Choroid plexus epithelial cell (primary cell): ENCODE data around the gene SBK2.
"Not testable (repeated sequence)": the region's sequence is repeated elsewhere in the genome, so short reads cannot be mapped to it uniquely, and the experiment has no call there.

Experiments
- DNase-seq: peaks from one replicate; pipeline ENCODE4 v3.0.0-alpha.2; 2010; ENCODE audit warnings: low read depth
- H3K4me3 ChIP-seq: 2 replicates; pipeline ENCODE4 v1.5.1; 2011; ENCODE audit warnings: low read depth, mild to moderate bottlenecking, control low read depth, low read length, moderate library complexity
- TF ChIP-seq, protein P1 (sequence below): conservative IDR thresholded peaks from 2 replicates; pipeline ENCODE4 v1.5.1; 2011; ENCODE audit warnings: low read depth, mild to moderate bottlenecking, control low read depth, inconsistent platforms, low read length, moderate library complexity

SBK2 gene

DNA sequence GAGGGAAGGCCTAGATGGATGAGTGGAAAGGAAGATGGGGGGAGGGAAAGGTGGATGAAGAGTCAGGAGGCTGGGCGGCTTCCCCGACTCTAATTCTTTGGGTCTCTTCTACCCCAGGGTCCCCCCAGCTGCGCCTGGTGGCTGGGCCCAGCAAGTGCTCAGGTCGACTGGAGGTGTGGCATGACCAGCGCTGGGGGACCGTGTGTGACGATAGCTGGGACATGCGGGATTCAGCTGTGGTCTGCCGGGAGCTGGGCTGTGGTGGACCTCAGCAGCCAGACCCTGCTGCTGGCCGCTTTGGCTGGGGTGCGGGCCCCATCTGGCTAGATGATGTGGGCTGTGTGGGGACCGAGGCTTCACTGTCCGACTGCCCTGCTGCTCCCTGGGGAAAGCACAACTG, 39.2 kb downstream of the SBK2 start:
- TF ChIP-seq, protein P1, sequence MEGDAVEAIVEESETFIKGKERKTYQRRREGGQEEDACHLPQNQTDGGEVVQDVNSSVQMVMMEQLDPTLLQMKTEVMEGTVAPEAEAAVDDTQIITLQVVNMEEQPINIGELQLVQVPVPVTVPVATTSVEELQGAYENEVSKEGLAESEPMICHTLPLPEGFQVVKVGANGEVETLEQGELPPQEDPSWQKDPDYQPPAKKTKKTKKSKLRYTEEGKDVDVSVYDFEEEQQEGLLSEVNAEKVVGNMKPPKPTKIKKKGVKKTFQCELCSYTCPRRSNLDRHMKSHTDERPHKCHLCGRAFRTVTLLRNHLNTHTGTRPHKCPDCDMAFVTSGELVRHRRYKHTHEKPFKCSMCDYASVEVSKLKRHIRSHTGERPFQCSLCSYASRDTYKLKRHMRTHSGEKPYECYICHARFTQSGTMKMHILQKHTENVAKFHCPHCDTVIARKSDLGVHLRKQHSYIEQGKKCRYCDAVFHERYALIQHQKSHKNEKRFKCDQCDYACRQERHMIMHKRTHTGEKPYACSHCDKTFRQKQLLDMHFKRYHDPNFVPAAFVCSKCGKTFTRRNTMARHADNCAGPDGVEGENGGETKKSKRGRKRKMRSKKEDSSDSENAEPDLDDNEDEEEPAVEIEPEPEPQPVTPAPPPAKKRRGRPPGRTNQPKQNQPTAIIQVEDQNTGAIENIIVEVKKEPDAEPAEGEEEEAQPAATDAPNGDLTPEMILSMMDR, result no peak
- no peak for DNase-seq
- no peak overlapping the region for H3K4me3 ChIP-seq

DNA sequence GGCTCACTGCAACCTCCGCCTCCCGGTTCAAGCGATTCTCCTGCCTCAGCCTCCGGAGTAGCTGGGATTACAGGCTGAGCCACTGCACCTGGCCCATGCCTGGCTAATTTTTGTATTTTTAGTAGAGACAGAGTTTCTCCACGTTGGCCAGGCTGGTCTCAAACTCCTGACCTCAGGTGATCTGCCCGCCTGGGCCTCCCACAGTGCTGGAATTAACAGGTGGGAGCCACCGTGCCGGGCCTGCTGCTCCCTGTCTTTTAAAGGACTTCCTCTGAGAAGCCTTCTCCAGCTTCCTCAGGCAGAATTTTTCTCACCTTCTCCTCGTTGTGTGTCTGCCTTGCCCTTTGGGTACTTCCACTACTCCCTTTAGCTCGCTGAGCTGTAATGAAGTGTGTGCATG, 40.1 kb downstream of the SBK2 start:
- H3K4me3 ChIP-seq, DNase-seq: not testable (repeated sequence)

DNA sequence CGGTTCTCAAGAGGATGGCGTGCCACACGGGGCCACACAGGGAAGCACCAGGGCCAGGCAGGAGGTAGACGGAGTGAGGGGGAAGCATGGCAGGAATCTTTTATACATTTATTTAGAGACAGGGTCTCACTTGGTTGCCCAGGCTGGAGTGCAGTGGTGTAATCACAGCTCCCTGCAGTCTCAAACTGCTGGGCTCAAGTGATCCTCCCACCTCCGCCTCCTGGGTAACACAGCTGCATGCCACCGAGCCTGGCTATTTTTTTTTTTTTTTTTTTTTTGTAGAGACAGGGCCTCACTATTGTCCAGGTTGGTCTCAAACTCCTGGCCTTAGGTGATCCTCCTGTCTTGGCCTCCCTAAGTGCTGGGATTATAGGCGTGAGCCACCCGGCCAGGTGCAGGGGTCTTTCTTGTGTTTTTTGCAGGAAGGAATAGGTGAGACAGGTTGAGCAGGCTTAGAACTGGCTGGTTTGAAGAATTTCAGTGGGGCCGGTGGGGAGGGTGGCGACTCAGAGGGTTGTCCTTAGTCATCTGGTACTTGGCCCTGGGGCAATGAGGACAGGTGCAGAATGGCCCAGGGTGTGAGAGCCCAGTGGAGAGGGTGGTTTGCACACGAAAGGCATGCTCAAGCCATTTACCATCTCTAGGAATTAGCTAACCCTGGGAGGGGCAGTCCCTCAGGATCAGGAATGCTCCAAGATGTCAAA, 41.1 kb downstream of the SBK2 start:
- H3K4me3 ChIP-seq, result no peak overlapping the region
- TF ChIP-seq, protein P1, result no peak
- DNase-seq, result no peak

DNA sequence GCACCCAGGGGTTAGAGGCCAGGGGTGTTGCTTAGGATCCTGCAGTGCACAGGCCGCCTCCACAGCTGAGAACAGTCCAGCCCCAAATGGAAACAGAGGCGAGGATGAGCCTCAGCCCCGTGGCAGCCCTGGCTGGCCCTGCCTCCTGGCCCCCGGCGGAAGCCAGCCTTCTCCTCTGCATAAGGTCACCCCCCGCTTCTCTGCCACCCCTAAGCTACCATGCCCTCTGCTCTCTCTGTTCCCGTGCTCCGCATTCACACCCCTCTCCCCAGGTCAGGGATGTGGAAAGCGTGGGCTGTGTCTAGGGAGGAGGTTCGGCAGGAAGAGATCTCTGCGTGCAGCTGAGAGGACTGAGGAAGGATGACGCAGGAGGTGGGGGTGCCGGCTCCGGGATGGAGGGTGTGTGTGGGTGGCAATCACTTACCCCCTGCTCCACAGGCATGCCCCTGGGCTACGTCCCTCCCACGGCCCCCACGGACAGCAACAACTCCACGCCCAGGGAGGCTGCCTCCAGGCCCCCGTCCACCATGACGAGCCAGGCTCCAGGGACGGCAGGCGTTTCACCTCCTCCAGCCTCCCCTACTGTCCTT, 42.7 kb downstream of the SBK2 start:
- TF ChIP-seq, protein P1, result no peak
- peak overlapping the region; percentile 65 for H3K4me3 ChIP-seq
- DNase-seq, result peak; percentile 65

DNA sequence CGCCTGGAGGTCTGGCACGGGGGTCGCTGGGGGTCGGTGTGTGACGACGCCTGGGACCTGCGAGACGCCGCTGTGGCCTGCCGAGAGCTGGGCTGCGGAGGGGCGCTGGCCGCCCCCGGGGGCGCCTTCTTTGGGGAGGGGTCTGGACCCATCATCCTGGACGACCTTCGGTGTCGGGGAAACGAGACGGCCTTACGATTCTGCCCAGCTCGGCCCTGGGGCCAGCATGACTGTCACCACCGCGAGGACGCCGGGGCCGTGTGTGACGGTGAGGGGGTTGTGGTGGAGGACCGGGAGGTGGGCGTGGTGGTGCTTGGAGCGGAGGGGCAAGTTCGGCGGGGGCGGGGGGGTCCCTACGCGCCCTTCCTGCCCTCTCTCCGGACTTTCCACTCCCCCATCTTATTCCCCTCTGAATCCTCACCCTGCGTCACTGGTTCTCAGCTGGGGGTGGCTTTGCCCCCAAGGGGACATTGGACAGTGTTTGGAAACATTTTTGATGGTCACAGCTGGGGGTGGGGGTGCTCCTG, 43.2 kb downstream of the SBK2 start:
- peak overlapping the region; percentile 65 for H3K4me3 ChIP-seq
- TF ChIP-seq, protein P1, result no peak
- DNase-seq, result no peak

DNA sequence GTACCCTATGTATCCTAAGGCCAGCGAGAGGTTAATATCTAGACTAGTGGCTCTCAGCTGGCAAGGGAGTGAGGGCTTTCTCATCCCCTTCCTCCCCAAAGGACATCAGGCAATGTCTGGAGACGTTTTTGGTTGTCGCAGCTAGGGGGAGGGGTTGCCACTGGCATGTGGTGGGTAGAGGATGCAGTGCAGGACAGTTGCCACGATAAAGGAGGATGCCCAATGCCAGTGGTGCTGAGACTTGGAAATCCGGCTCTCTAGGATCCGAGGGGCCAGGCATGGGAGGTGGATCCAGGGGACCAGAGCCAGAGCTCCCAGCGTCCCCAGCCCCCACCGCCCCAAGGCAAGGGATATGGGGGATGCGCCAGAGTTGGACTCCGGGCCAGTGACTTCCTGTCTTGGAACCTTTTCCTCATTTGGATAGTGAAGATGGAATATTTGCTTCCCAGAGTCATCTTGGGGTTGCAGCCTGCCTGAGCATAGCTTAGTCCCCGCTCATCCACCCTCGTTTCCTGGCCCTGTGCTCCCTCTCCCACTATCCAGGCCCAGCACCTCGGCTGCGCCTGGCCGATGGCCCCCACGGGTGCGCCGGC, 43.8 kb downstream of the SBK2 start:
- TF ChIP-seq, protein P1, result no peak
- H3K4me3 ChIP-seq, result no peak overlapping the region
- DNase-seq, result no peak

DNA sequence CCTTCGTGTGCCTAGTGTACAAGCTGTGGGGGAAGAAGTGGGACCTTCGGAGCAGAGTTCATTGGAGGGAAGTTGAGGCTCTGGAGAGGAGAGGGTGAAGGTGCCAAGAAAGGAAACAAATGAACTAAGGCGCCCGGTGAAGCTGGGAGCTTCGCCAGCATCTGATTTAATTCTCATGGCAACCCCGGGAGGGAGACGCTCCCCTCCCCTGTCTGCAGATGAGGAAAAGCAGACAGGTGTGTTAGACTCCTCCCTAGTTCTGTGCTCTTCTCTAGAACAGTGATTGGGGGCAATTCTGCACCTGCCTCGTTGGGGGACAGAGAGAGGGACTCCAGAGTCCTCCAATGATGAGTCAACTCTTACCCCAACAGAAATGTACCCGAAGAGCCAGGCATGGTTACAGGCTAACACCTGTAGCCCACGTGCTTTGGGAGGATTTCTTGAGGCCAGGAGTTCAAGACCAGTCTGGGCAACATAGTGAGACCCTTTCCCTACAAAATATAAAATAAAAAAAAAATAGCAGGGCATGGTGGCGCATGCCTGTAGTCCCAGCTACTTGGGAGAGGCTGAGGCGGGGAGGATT, 44.5 kb downstream of the SBK2 start:
- no peak overlapping the region for H3K4me3 ChIP-seq
- TF ChIP-seq, protein P1, result no peak
- no peak for DNase-seq
